WTC11 (cell line): Measurements from ENCODE around the gene DNM3. TPM values are rescaled to one million over a fixed set of nuclear protein-coding genes. Genes with fewer than 3 reads are reported as not detected.

Source experiments
- ATAC-seq: fragments of 200-7000 bp; cut with Tn5 transposase; 2 replicates; pipeline ENCODE4 v1.10.0; 2021; ENCODE audit warnings: mild to moderate bottlenecking, moderate library complexity
- CTCF ChIA-PET: fragments of 300-600 bp; sonication (Branson Sonifier 250); formaldehyde crosslinking; loops from one replicate; lab custom pipeline; 2021; ENCODE audit warnings: antibody characterized with exemption; lab: Charles Lee
- POLR2A ChIA-PET: fragments of 350-600 bp; sonication (Branson Sonifier 250); formaldehyde crosslinking; loops from one replicate; lab custom pipeline; 2021; ENCODE audit warnings: antibody characterized with exemption; lab: Charles Lee
- DNase-seq: peaks from one replicate; pipeline ENCODE4 v3.0.0; 2021; ENCODE audit warnings: low spot score
- H3K27ac Mint-ChIP-seq: 2 replicates; pipeline ENCODE4 v1.8.0; 2021; ENCODE audit warnings: mixed read lengths
- H3K27me3 Mint-ChIP-seq: 2 replicates; pipeline ENCODE4 v1.8.0; 2021; ENCODE audit warnings: low read depth, mild to moderate bottlenecking, moderate library complexity, mixed read lengths
- H3K36me3 Mint-ChIP-seq: 2 replicates; pipeline ENCODE4 v1.8.0; 2021; ENCODE audit warnings: mixed read lengths
- H3K4me1 Mint-ChIP-seq: 2 replicates; pipeline ENCODE4 v1.8.0; 2022; ENCODE audit warnings: mixed read lengths
- H3K4me3 Mint-ChIP-seq: 2 replicates; pipeline ENCODE4 v1.8.0; 2021; ENCODE audit warnings: mild to moderate bottlenecking, moderate library complexity, mixed read lengths
- H3K9me3 Mint-ChIP-seq: 2 replicates; pipeline ENCODE4 v1.8.0; 2021; ENCODE audit warnings: mixed read lengths
- ATF3 ChIP-seq: sonication (generic); formaldehyde crosslinking; conservative IDR thresholded peaks from 2 replicates; pipeline ENCODE4 v1.8.1; 2022; ENCODE audit warnings: mild to moderate bottlenecking, missing genetic modification reagents
- ELF4 ChIP-seq: sonication (generic); formaldehyde crosslinking; IDR thresholded peaks from 2 replicates; pipeline ENCODE4 v1.8.1; 2022; ENCODE audit warnings: low read depth, mild to moderate bottlenecking, moderate library complexity, missing genetic modification reagents
- EMX1 ChIP-seq: fragments of 250-450 bp; sonication (Bioruptor Pico); IDR thresholded peaks from 2 replicates; pipeline ENCODE4 v1.8.0; 2021; ENCODE audit warnings: mild to moderate bottlenecking
- FOXJ3 ChIP-seq: sonication (generic); formaldehyde crosslinking; IDR thresholded peaks from 2 replicates; pipeline ENCODE4 v1.9.0; 2021; ENCODE audit warnings: missing genetic modification reagents, mild to moderate bottlenecking, borderline replicate concordance
- JAZF1 ChIP-seq: fragments of 250-450 bp; sonication (Bioruptor Pico); IDR thresholded peaks from 2 replicates; pipeline ENCODE4 v1.9.0; 2021; ENCODE audit warnings: moderate library complexity, mild to moderate bottlenecking, inconsistent platforms
- MYBL2 ChIP-seq: sonication (generic); formaldehyde crosslinking; IDR thresholded peaks from 2 replicates; pipeline ENCODE4 v1.8.1; 2023; ENCODE audit warnings: mild to moderate bottlenecking, moderate library complexity, missing genetic modification reagents
- NFE2L1 ChIP-seq: sonication (generic); formaldehyde crosslinking; IDR thresholded peaks from 2 replicates; pipeline ENCODE4 v1.8.1; 2023; ENCODE audit warnings: missing genetic modification reagents
- NR3C1 ChIP-seq: sonication (generic); formaldehyde crosslinking; conservative IDR thresholded peaks from 2 replicates; pipeline ENCODE4 v1.8.1; 2023; ENCODE audit warnings: low read depth, mild to moderate bottlenecking, missing genetic modification reagents
- SP1 ChIP-seq: sonication (generic); formaldehyde crosslinking; conservative IDR thresholded peaks from 2 replicates; pipeline ENCODE4 v1.8.1; 2022; ENCODE audit warnings: missing genetic modification reagents
- TEAD4 ChIP-seq: sonication (generic); formaldehyde crosslinking; IDR thresholded peaks from 2 replicates; pipeline ENCODE4 v1.8.0; 2022; ENCODE audit warnings: mild to moderate bottlenecking, missing genetic modification reagents
- ZMAT4 ChIP-seq: fragments of 250-450 bp; sonication (Bioruptor Pico); IDR thresholded peaks from 2 replicates; pipeline ENCODE4 v1.9.0; 2021; ENCODE audit warnings: mild to moderate bottlenecking
- ZNF138 ChIP-seq: sonication (generic); formaldehyde crosslinking; conservative IDR thresholded peaks from 2 replicates; pipeline ENCODE4 v1.8.1; 2022; ENCODE audit warnings: mild to moderate bottlenecking, moderate library complexity, missing genetic modification reagents
- ZNF219 ChIP-seq: sonication (generic); formaldehyde crosslinking; IDR thresholded peaks from 2 replicates; pipeline ENCODE4 v1.8.0; 2023; ENCODE audit warnings: missing genetic modification reagents, mild to moderate bottlenecking, borderline replicate concordance
- ZNF532 ChIP-seq: fragments of 250-450 bp; sonication (Bioruptor Pico); IDR thresholded peaks from 2 replicates; pipeline ENCODE4 v1.9.0; 2021; ENCODE audit warnings: mild to moderate bottlenecking, borderline replicate concordance
- total RNA-seq: library from RNA; stranded (reverse); gene quantifications from 3 replicates; pipeline ENCODE4 v1.2.3, GENCODE V29; 2021
- TF ChIP-seq, protein P1 (sequence below): sonication (generic); formaldehyde crosslinking; IDR thresholded peaks from 2 replicates; pipeline ENCODE4 v1.8.1; 2023; ENCODE audit warnings: mild to moderate bottlenecking, moderate library complexity, missing genetic modification reagents
- TF ChIP-seq, protein P2 (sequence below): sonication (generic); formaldehyde crosslinking; IDR thresholded peaks from 2 replicates; pipeline ENCODE4 v1.8.1; 2022; ENCODE audit warnings: missing genetic modification reagents, borderline replicate concordance
- TF ChIP-seq, protein P3 (sequence below): sonication (generic); formaldehyde crosslinking; IDR thresholded peaks from 2 replicates; pipeline ENCODE4 v1.8.0; 2022; ENCODE audit warnings: mild to moderate bottlenecking, missing genetic modification reagents

Gene DNM3
- total RNA-seq, 1 experiment from 2014 or later, result 1.9 TPM

DNA sequence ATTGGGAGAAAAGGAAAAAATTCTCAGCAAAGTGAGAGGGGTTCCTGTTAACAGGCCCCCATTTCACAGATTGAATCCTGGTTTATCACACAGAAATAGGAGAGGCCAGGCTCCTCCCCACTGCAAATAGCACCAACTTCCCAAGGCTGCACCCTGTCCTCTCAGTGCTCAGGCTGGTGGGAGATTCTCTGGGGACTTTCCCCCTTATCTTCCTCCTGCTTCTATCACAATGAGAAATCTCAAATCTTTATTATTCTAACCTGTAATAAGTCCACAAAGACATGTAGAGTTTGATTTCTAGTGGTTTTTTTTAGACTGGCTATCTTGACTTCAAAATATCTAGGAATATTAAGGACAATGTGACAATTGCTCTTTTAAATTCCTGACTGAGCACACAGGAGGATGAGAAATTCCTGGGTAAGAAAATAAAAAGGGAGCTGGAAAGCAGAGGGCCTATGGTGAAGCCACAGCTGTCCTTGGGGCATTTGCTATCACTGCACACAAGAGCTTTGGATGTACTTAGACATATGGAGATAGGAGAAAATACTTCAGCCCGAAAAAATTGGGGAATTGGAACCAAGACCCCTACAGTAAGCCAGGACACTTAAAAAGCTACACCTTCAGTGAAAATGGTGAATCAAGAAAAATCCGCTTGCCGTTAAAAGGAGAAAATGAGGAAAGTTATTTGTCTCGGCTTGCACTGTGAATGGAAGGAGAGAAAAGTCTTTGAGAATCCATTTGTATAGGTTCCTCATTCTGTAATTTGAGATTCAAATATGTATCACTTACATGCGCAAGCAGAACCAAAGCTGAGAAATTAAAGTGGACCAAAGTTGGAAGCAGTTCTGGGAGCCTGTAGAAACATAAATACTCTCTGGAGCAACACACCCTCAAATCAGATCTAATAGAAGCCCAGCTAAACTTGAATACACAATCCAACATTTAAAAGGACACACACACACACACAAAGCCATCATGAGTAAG lies 513.3 kb downstream of the DNM3 start:
- POLR2A ChIA-PET, result interaction anchor here (0.6 kb wide), 1 partner anchor 12 kb away, joined by 3 read pairs; no protein-coding TSS in a partner anchor
- Mint-ChIP-seq H3K27ac (no peak overlapping the region), H3K9me3 (no peaks in the 10 kb centered on the region), H3K36me3 (no peaks in the 10 kb centered on the region), H3K4me1 (peaks cover 37% of the 10 kb centered on the region), H3K4me3 (no peak overlapping the region), H3K27me3 (no peaks in the 10 kb centered on the region)
- CTCF ChIA-PET, result interaction anchor here (1.0 kb wide), 1 partner anchor 30 kb away, joined by 3 read pairs; no protein-coding TSS in a partner anchor
- peak; percentile 13; the same call in 1 of the 2 replicates for ATAC-seq
- TF ChIP-seq ELF4, result no peak
- DNase-seq, result no peak

DNA sequence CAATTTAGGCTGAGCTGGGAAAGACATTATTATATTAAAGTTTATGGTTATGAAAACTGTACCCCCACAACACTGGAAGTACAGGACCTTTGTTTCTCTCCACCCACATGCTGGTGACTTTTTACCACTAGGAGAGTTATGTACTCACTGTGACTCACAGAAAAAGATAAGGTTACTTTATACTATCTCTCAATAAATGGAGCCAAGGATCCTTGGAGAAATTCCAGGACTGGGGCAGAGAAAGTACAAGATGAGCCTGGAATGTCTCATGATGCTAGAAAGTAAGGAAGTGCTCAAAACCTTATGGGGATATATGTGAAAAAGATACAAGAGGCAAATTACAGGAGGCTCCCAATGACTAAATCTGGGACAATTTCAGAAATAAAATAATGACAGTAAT lies 515.3 kb downstream of the DNM3 start:
- ChIA-PET CTCF (no interaction called here), POLR2A (no interaction called here)
- Mint-ChIP-seq H3K4me1 (peaks cover 38% of the 10 kb centered on the region), H3K4me3 (no peak overlapping the region), H3K9me3 (no peaks in the 10 kb centered on the region), H3K27ac (no peak overlapping the region), H3K36me3 (no peaks in the 10 kb centered on the region), H3K27me3 (no peaks in the 10 kb centered on the region)
- ATAC-seq (no peak), DNase-seq (no peak)
- TF ChIP-seq ZMAT4 (CRISPR knock-in tag), result no peak
- TF ChIP-seq NR3C1 (CRISPR knock-in tag), result no peak
- TF ChIP-seq EMX1, result no peak
- TF ChIP-seq FOXJ3 (CRISPR knock-in tag), result no peak
- TF ChIP-seq JAZF1 (CRISPR knock-in tag), result no peak
- no peak for TF ChIP-seq ZNF532 (CRISPR knock-in tag)
- TF ChIP-seq, protein P1, sequence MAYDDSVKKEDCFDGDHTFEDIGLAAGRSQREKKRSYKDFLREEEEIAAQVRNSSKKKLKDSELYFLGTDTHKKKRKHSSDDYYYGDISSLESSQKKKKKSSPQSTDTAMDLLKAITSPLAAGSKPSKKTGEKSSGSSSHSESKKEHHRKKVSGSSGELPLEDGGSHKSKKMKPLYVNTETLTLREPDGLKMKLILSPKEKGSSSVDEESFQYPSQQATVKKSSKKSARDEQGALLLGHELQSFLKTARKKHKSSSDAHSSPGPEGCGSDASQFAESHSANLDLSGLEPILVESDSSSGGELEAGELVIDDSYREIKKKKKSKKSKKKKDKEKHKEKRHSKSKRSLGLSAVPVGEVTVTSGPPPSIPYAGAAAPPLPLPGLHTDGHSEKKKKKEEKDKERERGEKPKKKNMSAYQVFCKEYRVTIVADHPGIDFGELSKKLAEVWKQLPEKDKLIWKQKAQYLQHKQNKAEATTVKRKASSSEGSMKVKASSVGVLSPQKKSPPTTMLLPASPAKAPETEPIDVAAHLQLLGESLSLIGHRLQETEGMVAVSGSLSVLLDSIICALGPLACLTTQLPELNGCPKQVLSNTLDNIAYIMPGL (CRISPR knock-in tag), result no peak
- TF ChIP-seq NFE2L1 (CRISPR knock-in tag), result no peak
- no peak for TF ChIP-seq TEAD4 (CRISPR knock-in tag)
- TF ChIP-seq MYBL2 (CRISPR knock-in tag), result no peak
- no peak for TF ChIP-seq ZNF219 (CRISPR knock-in tag)
- TF ChIP-seq, protein P2, sequence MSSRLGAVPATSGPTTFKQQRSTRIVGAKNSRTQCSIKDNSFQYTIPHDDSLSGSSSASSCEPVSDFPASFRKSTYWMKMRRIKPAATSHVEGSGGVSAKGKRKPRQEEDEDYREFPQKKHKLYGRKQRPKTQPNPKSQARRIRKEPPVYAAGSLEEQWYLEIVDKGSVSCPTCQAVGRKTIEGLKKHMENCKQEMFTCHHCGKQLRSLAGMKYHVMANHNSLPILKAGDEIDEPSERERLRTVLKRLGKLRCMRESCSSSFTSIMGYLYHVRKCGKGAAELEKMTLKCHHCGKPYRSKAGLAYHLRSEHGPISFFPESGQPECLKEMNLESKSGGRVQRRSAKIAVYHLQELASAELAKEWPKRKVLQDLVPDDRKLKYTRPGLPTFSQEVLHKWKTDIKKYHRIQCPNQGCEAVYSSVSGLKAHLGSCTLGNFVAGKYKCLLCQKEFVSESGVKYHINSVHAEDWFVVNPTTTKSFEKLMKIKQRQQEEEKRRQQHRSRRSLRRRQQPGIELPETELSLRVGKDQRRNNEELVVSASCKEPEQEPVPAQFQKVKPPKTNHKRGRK, result no peak
- no peak for TF ChIP-seq SP1 (CRISPR knock-in tag)
- TF ChIP-seq ATF3 (CRISPR knock-in tag), result no peak
- TF ChIP-seq, protein P3, sequence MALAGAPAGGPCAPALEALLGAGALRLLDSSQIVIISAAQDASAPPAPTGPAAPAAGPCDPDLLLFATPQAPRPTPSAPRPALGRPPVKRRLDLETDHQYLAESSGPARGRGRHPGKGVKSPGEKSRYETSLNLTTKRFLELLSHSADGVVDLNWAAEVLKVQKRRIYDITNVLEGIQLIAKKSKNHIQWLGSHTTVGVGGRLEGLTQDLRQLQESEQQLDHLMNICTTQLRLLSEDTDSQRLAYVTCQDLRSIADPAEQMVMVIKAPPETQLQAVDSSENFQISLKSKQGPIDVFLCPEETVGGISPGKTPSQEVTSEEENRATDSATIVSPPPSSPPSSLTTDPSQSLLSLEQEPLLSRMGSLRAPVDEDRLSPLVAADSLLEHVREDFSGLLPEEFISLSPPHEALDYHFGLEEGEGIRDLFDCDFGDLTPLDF (CRISPR knock-in tag), result no peak
- no peak for TF ChIP-seq ZNF138 (CRISPR knock-in tag)
